SK-N-SH treated with all-trans-retinoic acid at 6 μM for 48 hours (cell line): Measurements from ENCODE around the gene CPT1B.
"Not testable (repeated sequence)": the region's sequence is repeated elsewhere in the genome, so short reads cannot be mapped to it uniquely, and the experiment has no call there.

Experiments
- ATAC-seq: fragments of 200-7000 bp; cut with Tn5 transposase; 3 replicates; pipeline ENCODE4 v1.9.1; 2020; ENCODE audit warnings: mild to moderate bottlenecking, moderate library complexity
- ARNTL ChIP-seq: fragments of 450-650 bp; formaldehyde crosslinking; IDR thresholded peaks from 2 replicates; pipeline ENCODE4 v1.5.0; 2020; ENCODE audit warnings: low read depth, mild to moderate bottlenecking, moderate library complexity, borderline replicate concordance
- BACH2 ChIP-seq: fragments of 250-450 bp; sonication (Bioruptor Pico); IDR thresholded peaks from 2 replicates; pipeline ENCODE4 v1.9.0; 2021; ENCODE audit warnings: mild to moderate bottlenecking, borderline replicate concordance
- CSDC2 ChIP-seq: fragments of 250-450 bp; sonication (Bioruptor Pico); IDR thresholded peaks from 2 replicates; pipeline ENCODE4 v1.5.0; 2020; ENCODE audit warnings: mild to moderate bottlenecking, moderate library complexity
- ESRRG ChIP-seq: fragments of 250-450 bp; sonication (Bioruptor Pico); IDR thresholded peaks from 2 replicates; pipeline ENCODE4 v1.6.1; 2021; ENCODE audit warnings: mild to moderate bottlenecking
- GLIS3 ChIP-seq: fragments of 250-450 bp; sonication (Bioruptor Pico); IDR thresholded peaks from 2 replicates; pipeline ENCODE4 v1.5.0; 2020; ENCODE audit warnings: mild to moderate bottlenecking, moderate library complexity
- OSR1 ChIP-seq: fragments of 250-450 bp; sonication (Bioruptor Pico); IDR thresholded peaks from 2 replicates; pipeline ENCODE4 v1.8.0; 2022; ENCODE audit warnings: moderate library complexity, mild to moderate bottlenecking, inconsistent platforms
- PPARA ChIP-seq: fragments of 250-450 bp; sonication (Bioruptor Pico); IDR thresholded peaks from 2 replicates; pipeline ENCODE4 v1.5.0; 2020; ENCODE audit warnings: mild to moderate bottlenecking, borderline replicate concordance
- RARB ChIP-seq: fragments of 250-450 bp; sonication (Bioruptor Pico); IDR thresholded peaks from 2 replicates; pipeline ENCODE4 v1.8.0; 2021; ENCODE audit warnings: mild to moderate bottlenecking, moderate library complexity
- TOX ChIP-seq: fragments of 250-450 bp; sonication (Bioruptor Pico); IDR thresholded peaks from 2 replicates; pipeline ENCODE4 v1.8.0; 2021; ENCODE audit warnings: mild to moderate bottlenecking, moderate library complexity, borderline replicate concordance
- ZC3H10 ChIP-seq: fragments of 250-450 bp; sonication (Bioruptor Pico); IDR thresholded peaks from 2 replicates; pipeline ENCODE4 v1.5.1; 2021; ENCODE audit warnings: mild to moderate bottlenecking, moderate library complexity
- ZFP30 ChIP-seq: fragments of 450-650 bp; formaldehyde crosslinking; IDR thresholded peaks from 2 replicates; pipeline ENCODE4 v1.5.0; 2022; ENCODE audit warnings: mild to moderate bottlenecking, moderate library complexity
- ZNF565 ChIP-seq: fragments of 450-650 bp; formaldehyde crosslinking; conservative IDR thresholded peaks from 2 replicates; pipeline ENCODE4 v1.5.0; 2020; ENCODE audit warnings: low read depth, mild to moderate bottlenecking, moderate library complexity
- ZNF70 ChIP-seq: fragments of 450-650 bp; formaldehyde crosslinking; IDR thresholded peaks from 2 replicates; pipeline ENCODE4 v1.5.0; 2020; ENCODE audit warnings: mild to moderate bottlenecking, moderate library complexity
- ZNF8 ChIP-seq: fragments of 450-650 bp; formaldehyde crosslinking; IDR thresholded peaks from 2 replicates; pipeline ENCODE4 v1.5.0; 2020; ENCODE audit warnings: mild to moderate bottlenecking, moderate library complexity
- TF ChIP-seq, protein P1 (sequence below): fragments of 250-450 bp; sonication (Bioruptor Pico); IDR thresholded peaks from 2 replicates; pipeline ENCODE4 v1.5.1; 2020; ENCODE audit warnings: low read depth, mild to moderate bottlenecking, moderate library complexity
- TF ChIP-seq, protein P2 (sequence below): fragments of 250-450 bp; sonication (Bioruptor Pico); IDR thresholded peaks from 2 replicates; pipeline ENCODE4 v1.5.0; 2020; ENCODE audit warnings: mild to moderate bottlenecking, moderate library complexity
- TF ChIP-seq, protein P3 (sequence below): fragments of 250-450 bp; sonication (Bioruptor Pico); IDR thresholded peaks from 2 replicates; pipeline ENCODE4 v1.8.0; 2020; ENCODE audit warnings: mild to moderate bottlenecking, moderate library complexity, borderline replicate concordance
- TF ChIP-seq, protein P4 (sequence below): fragments of 250-450 bp; sonication (Bioruptor Pico); IDR thresholded peaks from 2 replicates; pipeline ENCODE4 v1.5.1; 2021; ENCODE audit warnings: mild to moderate bottlenecking, moderate library complexity
- TF ChIP-seq, protein P5 (sequence below): fragments of 250-450 bp; sonication (Bioruptor Pico); IDR thresholded peaks from 2 replicates; pipeline ENCODE4 v1.8.0; 2021; ENCODE audit warnings: low read depth, mild to moderate bottlenecking, moderate library complexity, borderline replicate concordance

The CPT1B gene

DNA sequence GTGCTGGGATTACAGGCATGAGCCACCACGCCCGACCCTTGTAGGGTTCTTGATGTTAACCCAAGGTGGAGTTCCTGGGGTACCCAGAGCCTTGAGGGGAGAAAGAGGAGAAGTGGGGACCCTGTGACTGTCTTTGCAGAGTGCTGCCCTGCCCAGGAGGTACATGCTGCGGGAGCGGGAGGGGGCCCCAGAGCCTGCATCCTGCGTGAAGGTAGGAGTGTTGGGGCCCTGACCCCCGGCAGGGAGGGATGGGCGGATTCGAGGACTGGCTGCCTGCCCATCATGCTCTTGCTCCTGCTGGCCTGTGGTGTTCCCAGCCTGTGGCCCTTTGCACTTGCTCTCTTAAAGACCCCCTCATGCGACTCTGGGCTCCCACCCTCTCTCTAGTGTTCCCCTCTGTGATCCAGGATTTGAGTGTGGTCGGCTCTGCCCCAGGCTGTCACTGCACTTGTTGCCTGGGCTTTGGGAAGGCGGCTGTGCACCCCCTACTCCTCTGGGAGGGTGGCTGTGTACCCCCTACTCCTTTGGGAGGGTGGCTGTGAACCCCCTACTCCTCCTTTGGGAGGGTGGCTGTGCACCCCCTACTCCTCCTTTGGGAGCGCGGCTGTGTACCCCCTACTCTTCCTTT, 57.3 kb downstream of the CPT1B start:
- ATAC-seq: no peak
- TF ChIP-seq, protein P1, sequence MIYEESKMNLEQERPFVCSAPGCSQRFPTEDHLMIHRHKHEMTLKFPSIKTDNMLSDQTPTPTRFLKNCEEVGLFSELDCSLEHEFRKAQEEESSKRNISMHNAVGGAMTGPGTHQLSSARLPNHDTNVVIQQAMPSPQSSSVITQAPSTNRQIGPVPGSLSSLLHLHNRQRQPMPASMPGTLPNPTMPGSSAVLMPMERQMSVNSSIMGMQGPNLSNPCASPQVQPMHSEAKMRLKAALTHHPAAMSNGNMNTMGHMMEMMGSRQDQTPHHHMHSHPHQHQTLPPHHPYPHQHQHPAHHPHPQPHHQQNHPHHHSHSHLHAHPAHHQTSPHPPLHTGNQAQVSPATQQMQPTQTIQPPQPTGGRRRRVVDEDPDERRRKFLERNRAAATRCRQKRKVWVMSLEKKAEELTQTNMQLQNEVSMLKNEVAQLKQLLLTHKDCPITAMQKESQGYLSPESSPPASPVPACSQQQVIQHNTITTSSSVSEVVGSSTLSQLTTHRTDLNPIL: no peak
- no peak for TF ChIP-seq RARB (CRISPR knock-in tag)
- no peak for TF ChIP-seq PPARA (CRISPR knock-in tag)
- TF ChIP-seq, protein P2, sequence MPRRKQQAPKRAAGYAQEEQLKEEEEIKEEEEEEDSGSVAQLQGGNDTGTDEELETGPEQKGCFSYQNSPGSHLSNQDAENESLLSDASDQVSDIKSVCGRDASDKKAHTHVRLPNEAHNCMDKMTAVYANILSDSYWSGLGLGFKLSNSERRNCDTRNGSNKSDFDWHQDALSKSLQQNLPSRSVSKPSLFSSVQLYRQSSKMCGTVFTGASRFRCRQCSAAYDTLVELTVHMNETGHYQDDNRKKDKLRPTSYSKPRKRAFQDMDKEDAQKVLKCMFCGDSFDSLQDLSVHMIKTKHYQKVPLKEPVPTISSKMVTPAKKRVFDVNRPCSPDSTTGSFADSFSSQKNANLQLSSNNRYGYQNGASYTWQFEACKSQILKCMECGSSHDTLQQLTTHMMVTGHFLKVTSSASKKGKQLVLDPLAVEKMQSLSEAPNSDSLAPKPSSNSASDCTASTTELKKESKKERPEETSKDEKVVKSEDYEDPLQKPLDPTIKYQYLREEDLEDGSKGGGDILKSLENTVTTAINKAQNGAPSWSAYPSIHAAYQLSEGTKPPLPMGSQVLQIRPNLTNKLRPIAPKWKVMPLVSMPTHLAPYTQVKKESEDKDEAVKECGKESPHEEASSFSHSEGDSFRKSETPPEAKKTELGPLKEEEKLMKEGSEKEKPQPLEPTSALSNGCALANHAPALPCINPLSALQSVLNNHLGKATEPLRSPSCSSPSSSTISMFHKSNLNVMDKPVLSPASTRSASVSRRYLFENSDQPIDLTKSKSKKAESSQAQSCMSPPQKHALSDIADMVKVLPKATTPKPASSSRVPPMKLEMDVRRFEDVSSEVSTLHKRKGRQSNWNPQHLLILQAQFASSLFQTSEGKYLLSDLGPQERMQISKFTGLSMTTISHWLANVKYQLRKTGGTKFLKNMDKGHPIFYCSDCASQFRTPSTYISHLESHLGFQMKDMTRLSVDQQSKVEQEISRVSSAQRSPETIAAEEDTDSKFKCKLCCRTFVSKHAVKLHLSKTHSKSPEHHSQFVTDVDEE (CRISPR knock-in tag): no peak
- no peak for TF ChIP-seq OSR1 (CRISPR knock-in tag)
- TF ChIP-seq, protein P3, sequence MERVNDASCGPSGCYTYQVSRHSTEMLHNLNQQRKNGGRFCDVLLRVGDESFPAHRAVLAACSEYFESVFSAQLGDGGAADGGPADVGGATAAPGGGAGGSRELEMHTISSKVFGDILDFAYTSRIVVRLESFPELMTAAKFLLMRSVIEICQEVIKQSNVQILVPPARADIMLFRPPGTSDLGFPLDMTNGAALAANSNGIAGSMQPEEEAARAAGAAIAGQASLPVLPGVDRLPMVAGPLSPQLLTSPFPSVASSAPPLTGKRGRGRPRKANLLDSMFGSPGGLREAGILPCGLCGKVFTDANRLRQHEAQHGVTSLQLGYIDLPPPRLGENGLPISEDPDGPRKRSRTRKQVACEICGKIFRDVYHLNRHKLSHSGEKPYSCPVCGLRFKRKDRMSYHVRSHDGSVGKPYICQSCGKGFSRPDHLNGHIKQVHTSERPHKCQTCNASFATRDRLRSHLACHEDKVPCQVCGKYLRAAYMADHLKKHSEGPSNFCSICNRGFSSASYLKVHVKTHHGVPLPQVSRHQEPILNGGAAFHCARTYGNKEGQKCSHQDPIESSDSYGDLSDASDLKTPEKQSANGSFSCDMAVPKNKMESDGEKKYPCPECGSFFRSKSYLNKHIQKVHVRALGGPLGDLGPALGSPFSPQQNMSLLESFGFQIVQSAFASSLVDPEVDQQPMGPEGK (CRISPR knock-in tag): no peak
- TF ChIP-seq ESRRG (CRISPR knock-in tag): no peak
- no peak for TF ChIP-seq ZC3H10 (CRISPR knock-in tag)
- TF ChIP-seq ZNF70 (CRISPR knock-in tag): no peak
- TF ChIP-seq, all 23 proteins: peak for 0

DNA sequence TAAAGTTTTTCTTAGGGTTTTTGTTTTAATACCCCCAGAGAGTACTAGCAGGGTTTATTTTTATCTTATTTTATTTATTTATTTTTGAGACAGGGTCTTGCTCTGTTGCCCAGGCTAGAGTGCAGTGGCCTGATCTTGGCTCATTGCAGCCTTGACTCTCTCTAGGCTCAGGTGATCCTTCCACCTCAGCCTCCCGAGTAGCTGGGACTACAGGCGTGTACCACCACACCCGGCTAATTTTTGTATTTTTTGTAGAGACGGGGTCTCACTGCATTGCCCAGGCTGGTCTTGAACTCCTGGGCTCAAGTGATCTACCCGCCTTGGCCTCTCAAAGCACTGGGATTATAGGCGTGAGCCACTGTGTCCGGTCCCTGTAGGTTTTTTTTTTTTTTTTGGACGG, 58.0 kb downstream of the CPT1B start:
- not testable (repeated sequence) for ATAC-seq

DNA sequence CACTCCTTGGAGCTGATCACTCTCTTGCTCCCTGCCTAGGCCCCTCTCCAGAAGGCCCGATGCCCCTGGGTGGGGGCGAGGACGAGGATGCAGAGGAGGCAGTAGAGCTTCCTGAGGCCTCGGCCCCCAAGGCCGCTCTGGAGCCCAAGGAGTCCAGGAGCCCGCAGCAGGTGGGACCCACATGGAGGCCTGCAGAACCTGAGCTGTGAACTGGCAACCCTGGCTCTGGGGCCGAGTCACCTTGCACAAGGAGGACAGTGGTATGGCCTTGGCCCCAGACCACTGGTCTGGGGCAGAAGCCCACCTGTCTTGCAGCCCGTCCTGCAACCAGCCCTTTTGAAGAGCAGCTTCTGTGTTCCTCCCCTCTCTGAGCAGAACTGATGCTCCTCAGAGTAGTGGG, 59.1 kb downstream of the CPT1B start:
- ATAC-seq: no peak

More for the DNA sequence above, 59.1 kb downstream of the CPT1B start:
- TF ChIP-seq TOX (no peak), BACH2 (no peak), CSDC2 (CRISPR knock-in tag) (no peak), GLIS3 (CRISPR knock-in tag) (no peak), ZNF8 (CRISPR knock-in tag) (no peak), ARNTL (CRISPR knock-in tag) (no peak), ZNF70 (CRISPR knock-in tag) (no peak), OSR1 (CRISPR knock-in tag) (no peak), ESRRG (CRISPR knock-in tag) (no peak), PPARA (CRISPR knock-in tag) (no peak), ZFP30 (CRISPR knock-in tag) (no peak), ZNF565 (no peak), ZC3H10 (CRISPR knock-in tag) (no peak), RARB (CRISPR knock-in tag) (no peak)
- TF ChIP-seq, protein P3 (CRISPR knock-in tag): no peak
- TF ChIP-seq, protein P1: no peak
- TF ChIP-seq, protein P4, sequence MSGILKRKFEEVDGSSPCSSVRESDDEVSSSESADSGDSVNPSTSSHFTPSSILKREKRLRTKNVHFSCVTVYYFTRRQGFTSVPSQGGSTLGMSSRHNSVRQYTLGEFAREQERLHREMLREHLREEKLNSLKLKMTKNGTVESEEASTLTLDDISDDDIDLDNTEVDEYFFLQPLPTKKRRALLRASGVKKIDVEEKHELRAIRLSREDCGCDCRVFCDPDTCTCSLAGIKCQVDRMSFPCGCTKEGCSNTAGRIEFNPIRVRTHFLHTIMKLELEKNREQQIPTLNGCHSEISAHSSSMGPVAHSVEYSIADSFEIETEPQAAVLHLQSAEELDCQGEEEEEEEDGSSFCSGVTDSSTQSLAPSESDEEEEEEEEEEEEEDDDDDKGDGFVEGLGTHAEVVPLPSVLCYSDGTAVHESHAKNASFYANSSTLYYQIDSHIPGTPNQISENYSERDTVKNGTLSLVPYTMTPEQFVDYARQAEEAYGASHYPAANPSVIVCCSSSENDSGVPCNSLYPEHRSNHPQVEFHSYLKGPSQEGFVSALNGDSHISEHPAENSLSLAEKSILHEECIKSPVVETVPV (CRISPR knock-in tag): no peak
- TF ChIP-seq, protein P5, sequence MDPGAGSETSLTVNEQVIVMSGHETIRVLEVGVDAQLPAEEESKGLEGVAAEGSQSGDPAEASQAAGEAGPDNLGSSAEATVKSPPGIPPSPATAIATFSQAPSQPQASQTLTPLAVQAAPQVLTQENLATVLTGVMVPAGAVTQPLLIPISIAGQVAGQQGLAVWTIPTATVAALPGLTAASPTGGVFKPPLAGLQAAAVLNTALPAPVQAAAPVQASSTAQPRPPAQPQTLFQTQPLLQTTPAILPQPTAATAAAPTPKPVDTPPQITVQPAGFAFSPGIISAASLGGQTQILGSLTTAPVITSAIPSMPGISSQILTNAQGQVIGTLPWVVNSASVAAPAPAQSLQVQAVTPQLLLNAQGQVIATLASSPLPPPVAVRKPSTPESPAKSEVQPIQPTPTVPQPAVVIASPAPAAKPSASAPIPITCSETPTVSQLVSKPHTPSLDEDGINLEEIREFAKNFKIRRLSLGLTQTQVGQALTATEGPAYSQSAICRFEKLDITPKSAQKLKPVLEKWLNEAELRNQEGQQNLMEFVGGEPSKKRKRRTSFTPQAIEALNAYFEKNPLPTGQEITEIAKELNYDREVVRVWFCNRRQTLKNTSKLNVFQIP (CRISPR knock-in tag): no peak
